CD4-positive, alpha-beta T cell (primary cell): ENCODE measurements around the gene RYR3. TPM values are rescaled to one million over a fixed set of nuclear protein-coding genes. Genes with fewer than 3 reads are reported as not detected.

ENCODE experiments used
- ATAC-seq: fragments of 200-7000 bp; cut with Tn5 transposase; one replicate; pipeline ENCODE4 v1.10.0; 2022; ENCODE audit warnings: mild to moderate bottlenecking; ENCODE audit not compliant: poor library complexity
- CTCF ChIA-PET: fragments of 350-600 bp; sonication (Branson Sonifier 250); formaldehyde crosslinking; loops from one replicate; lab custom pipeline; 2021; ENCODE audit warnings: antibody characterized with exemption, inconsistent platforms; lab: Charles Lee
- POLR2A ChIA-PET: fragments of 350-600 bp; sonication (Branson Sonifier 250); formaldehyde crosslinking; loops from one replicate; lab custom pipeline; 2021; ENCODE audit warnings: antibody characterized with exemption, inconsistent platforms; lab: Charles Lee
- DNase-seq, 14 experiments: peaks; one replicate each; pipeline ENCODE4 v3.0.0-alpha.2; 2013 to 2020; ENCODE audit warnings: mixed read lengths in 2 of 14
- H3K27ac ChIP-seq, 2 donors: one replicate each; pipeline versions ENCODE4 v1.5.1 to v1.7.0; 2013; ENCODE audit warnings: low read length in 2 of 2, low read depth in 1 of 2, mild to moderate bottlenecking in 1 of 2
- H3K27me3 ChIP-seq, 2 experiments: 1 replicate in 1 of 2; 2 replicates in 1 of 2; pipeline versions ENCODE4 v1.6.1 to v1.7.0; 2013; ENCODE audit warnings: low read length in 2 of 2, control low read depth in 1 of 2, mild to moderate bottlenecking in 1 of 2, moderate library complexity in 1 of 2; ENCODE audit not compliant: insufficient read depth in 2 of 2, control insufficient read depth in 1 of 2
- H3K36me3 ChIP-seq: one replicate; pipeline ENCODE4 v1.6.1; 2013; ENCODE audit warnings: low read length, control low read depth; ENCODE audit not compliant: insufficient read depth
- H3K4me1 ChIP-seq: one replicate; pipeline ENCODE4 v1.6.1; 2013; ENCODE audit warnings: low read length, control low read depth; ENCODE audit not compliant: insufficient read depth
- H3K4me3 ChIP-seq: one replicate; pipeline ENCODE4 v1.5.1; 2013; ENCODE audit warnings: mild to moderate bottlenecking, low read length, moderate library complexity
- H3K9me3 ChIP-seq, 2 experiments: 1 replicate in 1 of 2; 2 replicates in 1 of 2; pipeline versions ENCODE4 v1.6.1 to v1.7.0; 2013; ENCODE audit warnings: low read length in 2 of 2, mild to moderate bottlenecking in 2 of 2, control low read depth in 1 of 2, moderate library complexity in 1 of 2; ENCODE audit not compliant: control insufficient read depth in 1 of 2, insufficient read depth in 1 of 2
- H3K27ac Mint-ChIP-seq: one replicate; pipeline ENCODE4 v1.8.0; 2020; ENCODE audit warnings: mixed read lengths
- H3K27me3 Mint-ChIP-seq: one replicate; pipeline ENCODE4 v1.8.0; 2021; ENCODE audit warnings: mixed read lengths
- H3K36me3 Mint-ChIP-seq: one replicate; pipeline ENCODE4 v1.8.0; 2021; ENCODE audit warnings: low read depth, mixed read lengths
- H3K4me1 Mint-ChIP-seq: one replicate; pipeline ENCODE4 v1.8.0; 2021; ENCODE audit warnings: low read depth, mixed read lengths
- H3K4me3 Mint-ChIP-seq: one replicate; pipeline ENCODE4 v1.8.0; 2020; ENCODE audit warnings: mild to moderate bottlenecking, mixed read lengths
- H3K9me3 Mint-ChIP-seq: one replicate; pipeline ENCODE4 v1.8.0; 2020; ENCODE audit warnings: mixed read lengths
- CTCF ChIP-seq: fragments of 200-600 bp; IDR thresholded peaks from one replicate; pipeline ENCODE4 v1.8.0; 2022; ENCODE audit warnings: antibody characterized with exemption, mild to moderate bottlenecking
- intact Hi-C, 2 experiments: fragments of 100-400 bp; cut with DNase I in 1 of 2; cut with micrococcal nuclease in 1 of 2; formaldehyde crosslinking; loops; one replicate each; pipeline versions ENCODE4 v1.15.1 to v1.9.0; 2023 to 2025; cut with DNase I, micrococcal nuclease
- total RNA-seq, 174 experiments: library from RNA in 2 of 174; stranded (reverse) in 2 of 174; gene quantifications; one replicate each; pipeline ENCODE4 v1.2.3 and lab custom pipeline; 2021 to 2026

Gene RYR3
- total RNA-seq, 2 experiments from 2014 or later = not detected

GRCh38 chr15:33621141-33621540, 310.4 kb downstream of the RYR3 start:
- Mint-ChIP-seq H3K4me1 (no peaks in the 10 kb centered on the region), H3K27ac (no peak overlapping the region), H3K27me3 (peaks cover 47% of the 10 kb centered on the region), H3K9me3 (no peaks in the 10 kb centered on the region), H3K4me3 (no peak overlapping the region), H3K36me3 (no peaks in the 10 kb centered on the region)
- no peak for TF ChIP-seq CTCF
- no peak for ATAC-seq
- Histone ChIP-seq H3K4me3 (no peak overlapping the region), H3K27me3 (no peaks in the 10 kb centered on the region), H3K36me3 (no peaks in the 10 kb centered on the region), H3K27ac (no peak overlapping the region), H3K4me1 (no peaks in the 10 kb centered on the region), H3K9me3 (no peaks in the 10 kb centered on the region)
- ChIA-PET POLR2A (no interaction called here), CTCF (no interaction called here)
- DNase-seq = no peak
- intact Hi-C loops = no loop called here

- H3K27ac ChIP-seq = no peak overlapping the region
- no peaks in the 10 kb centered on the region for H3K9me3 ChIP-seq
- ATAC-seq (no peak), DNase-seq (no peak)
- ChIA-PET CTCF (no interaction called here), POLR2A (no interaction called here)
- H3K27me3 ChIP-seq = no peaks in the 10 kb centered on the region
- no peaks in the 10 kb centered on the region for H3K4me1 ChIP-seq
- Mint-ChIP-seq H3K27me3 (peaks cover 49% of the 10 kb centered on the region), H3K4me1 (no peaks in the 10 kb centered on the region), H3K27ac (no peak overlapping the region), H3K36me3 (no peaks in the 10 kb centered on the region), H3K4me3 (no peak overlapping the region), H3K9me3 (no peaks in the 10 kb centered on the region)
- intact Hi-C loops = no loop called here
- no peaks in the 10 kb centered on the region for H3K36me3 ChIP-seq
- no peak for TF ChIP-seq CTCF
- no peak overlapping the region for H3K4me3 ChIP-seq
Observed at GRCh38 chr15:33623010-33623409, 312.2 kb downstream of the RYR3 start.

GRCh38 chr15:33624439-33624838, 313.7 kb downstream of the RYR3 start:
- POLR2A ChIA-PET = no interaction called here
- intact Hi-C loops = no loop called here

More at GRCh38 chr15:33624439-33624838, 313.7 kb downstream of the RYR3 start:
- no peak overlapping the region for H3K4me3 ChIP-seq
- no peaks in the 10 kb centered on the region for H3K4me1 Mint-ChIP-seq
- H3K4me1 ChIP-seq = no peaks in the 10 kb centered on the region
- DNase-seq = no peak
- no peaks in the 10 kb centered on the region for H3K9me3 Mint-ChIP-seq
- no peak overlapping the region for H3K27ac Mint-ChIP-seq
- H3K36me3 Mint-ChIP-seq = no peaks in the 10 kb centered on the region
- no peak for TF ChIP-seq CTCF
- no peak for ATAC-seq
- no peaks in the 10 kb centered on the region for H3K36me3 ChIP-seq
- no peaks in the 10 kb centered on the region for H3K27me3 ChIP-seq
- H3K27ac ChIP-seq = no peak overlapping the region
- CTCF ChIA-PET = no interaction called here
- peaks cover 49% of the 10 kb centered on the region for H3K27me3 Mint-ChIP-seq
- no peak overlapping the region for H3K4me3 Mint-ChIP-seq
- no peaks in the 10 kb centered on the region for H3K9me3 ChIP-seq
